ENCODE results near the gene DPH6.
"Not testable (repeated sequence)": the region's sequence is repeated elsewhere in the genome, so short reads cannot be mapped to it uniquely, and the experiment has no call there.

The DPH6 gene

GRCh38 chr15:35448294-35448693, 97.7 kb downstream of the DPH6 start:
- no peak for DNase-seq
- intact Hi-C loops (cut with DNase I) = loop anchor here (10.0 kb wide), 2 partner anchors 153 to 373 kb away; no protein-coding TSS in a partner anchor

- DNase-seq = no peak
These were observed 100.1 kb downstream of the DPH6 start for GRCh38 chr15:35445891-35446290.

GRCh38 chr15:35444557-35445204, 101.3 kb downstream of the DPH6 start:
- DNase-seq = peak in 8 of 42 donors; percentile 2 to 51 (median 9)
- intact Hi-C loops (cut with DNase I) = loop anchor here (10.0 kb wide), 2 partner anchors 150 to 370 kb away; no protein-coding TSS in a partner anchor

More at GRCh38 chr15:35445891-35446290, 100.1 kb downstream of the DPH6 start:
- intact Hi-C loops (cut with DNase I) = loop anchor here (10.0 kb wide), 2 partner anchors 151 to 371 kb away; no protein-coding TSS in a partner anchor

GRCh38 chr15:35443376-35443775, 102.6 kb downstream of the DPH6 start:
- DNase-seq = no peak
- intact Hi-C loops (cut with DNase I) = loop anchor here (10.0 kb wide), 2 partner anchors 149 to 369 kb away; no protein-coding TSS in a partner anchor

GRCh38 chr15:35442742-35443141, 103.2 kb downstream of the DPH6 start:
- DNase-seq = no peak
- intact Hi-C loops (cut with DNase I) = loop anchor here (10.0 kb wide), 2 partner anchors 148 to 368 kb away; no protein-coding TSS in a partner anchor

- not testable (repeated sequence) for DNase-seq
These were observed 104.7 kb downstream of the DPH6 start for GRCh38 chr15:35441279-35441678.

GRCh38 chr15:35440265-35440664, 105.7 kb downstream of the DPH6 start:
- intact Hi-C loops (cut with DNase I) = loop anchor here (10.0 kb wide), 2 partner anchors 145 to 365 kb away; no protein-coding TSS in a partner anchor
- no peak for DNase-seq

More at GRCh38 chr15:35441279-35441678, 104.7 kb downstream of the DPH6 start:
- intact Hi-C loops (cut with DNase I) = loop anchor here (10.0 kb wide), 2 partner anchors 146 to 366 kb away; no protein-coding TSS in a partner anchor

- DNase-seq = no peak
- intact Hi-C loops (cut with DNase I) = no loop called here
These were observed 106.7 kb downstream of the DPH6 start for GRCh38 chr15:35439291-35439690.

- DNase-seq = no peak
- intact Hi-C loops (cut with DNase I) = no loop called here
These were observed 108.8 kb downstream of the DPH6 start for GRCh38 chr15:35437157-35437556.

GRCh38 chr15:35436422-35436821, 109.5 kb downstream of the DPH6 start:
- intact Hi-C loops (cut with DNase I) = no loop called here
- no peak for DNase-seq

GRCh38 chr15:35431281-35431680, 114.7 kb downstream of the DPH6 start:
- intact Hi-C loops (cut with DNase I) = no loop called here

GRCh38 chr15:35430301-35430700, 115.7 kb downstream of the DPH6 start:
- DNase-seq = no peak
- intact Hi-C loops (cut with DNase I) = no loop called here

More at GRCh38 chr15:35431281-35431680, 114.7 kb downstream of the DPH6 start:
- DNase-seq = no peak

GRCh38 chr15:35427496-35427895, 118.5 kb downstream of the DPH6 start:
- no peak for DNase-seq
- intact Hi-C loops (cut with DNase I) = no loop called here

- intact Hi-C loops (cut with DNase I) = no loop called here
- DNase-seq = no peak
These were observed 118.9 kb downstream of the DPH6 start for GRCh38 chr15:35427091-35427490.

GRCh38 chr15:35410775-35411174, 135.2 kb downstream of the DPH6 start:
- no peak for DNase-seq
- intact Hi-C loops (cut with DNase I) = no loop called here

GRCh38 chr15:35399901-35400300, 146.1 kb downstream of the DPH6 start:
- no peak for DNase-seq
- intact Hi-C loops (cut with DNase I) = no loop called here

GRCh38 chr15:35397027-35397426, 148.9 kb downstream of the DPH6 start:
- no peak for DNase-seq
- intact Hi-C loops (cut with DNase I) = no loop called here

- DNase-seq = no peak
- intact Hi-C loops (cut with DNase I) = no loop called here
These were observed 151.5 kb downstream of the DPH6 start for GRCh38 chr15:35394416-35394815.

GRCh38 chr15:35393398-35393797, 152.6 kb downstream of the DPH6 start:
- DNase-seq = no peak
- intact Hi-C loops (cut with DNase I) = no loop called here

- DNase-seq; intact Hi-C loops (cut with DNase I): not testable (repeated sequence)
These were observed 154.5 kb downstream of the DPH6 start for GRCh38 chr15:35391408-35391984.
